SH-SY5Y (cell line): ENCODE measurements around the gene SUGP2.

ENCODE experiments used
- GATA2 ChIP-seq: IDR thresholded peaks from 2 replicates; pipeline ENCODE4 v1.6.1; 2011; ENCODE audit warnings: mild to moderate bottlenecking, low read depth, low read length
- GATA3 ChIP-seq: IDR thresholded peaks from 2 replicates; pipeline ENCODE4 v1.6.1; 2011; ENCODE audit warnings: low read depth, mild to moderate bottlenecking, low read length, moderate library complexity

- TF ChIP-seq GATA2 = no peak
- TF ChIP-seq GATA3 = no peak
Measured at GRCh38 chr19:19054939-19055440, 21.7 kb upstream of the SUGP2 start.
